IMR-90 (cell line): ENCODE data around the gene PDCD11. TPM values are rescaled to one million over a fixed set of nuclear protein-coding genes. Genes with fewer than 3 reads are reported as not detected.

Experiments used
- ATAC-seq: fragments of 200-7000 bp; cut with Tn5 transposase; 2 replicates; pipeline ENCODE4 v1.9.1; 2020; ENCODE audit warnings: low read depth, mild to moderate bottlenecking, moderate library complexity
- Bru-seq: library from RNA; stranded (reverse); fragments of 400-500 nt; gene quantifications from one replicate; lab custom pipeline; 2021; lab: Mats Ljungman, UMichigan
- BruChase-seq, 2 experiments: library from RNA; stranded (reverse); fragments of 400-500 nt; gene quantifications; one replicate each; lab custom pipeline; 2021; lab: Mats Ljungman, UMichigan
- BruUV-seq: library from RNA; stranded (reverse); fragments of 400-500 nt; replicated peaks from 2 replicates; lab custom pipeline; 2021; lab: Mats Ljungman, UMichigan
- CTCF ChIA-PET: fragments of 300-600 bp; formaldehyde crosslinking; extraction: SDS; loops from one replicate; lab custom pipeline; 2021; ENCODE audit warnings: antibody characterized with exemption; lab: Yijun Ruan, JAX
- POLR2A ChIA-PET: fragments of 300-600 bp; sonication (Branson Sonifier 250); formaldehyde crosslinking; loops from one replicate; lab custom pipeline; 2022; ENCODE audit warnings: antibody characterized with exemption; ENCODE audit not compliant: unreplicated experiment; lab: Charles Lee
- DNase-seq: peaks from one replicate; pipeline ENCODE4 v3.0.0; 2013
- H2AFZ ChIP-seq: replicated peaks from 2 replicates; pipeline ENCODE3; 2013; ENCODE audit warnings: low read length, mild to moderate bottlenecking; ENCODE audit not compliant: poor library complexity
- H2AK5ac ChIP-seq: 2 replicates; pipeline ENCODE4 v1.6.1; 2013; ENCODE audit warnings: low read depth, low read length, inconsistent platforms
- H2AK9ac ChIP-seq: replicated peaks from 2 replicates; pipeline ENCODE3; 2013; ENCODE audit warnings: mild to moderate bottlenecking, low read depth, low read length, moderate library complexity; ENCODE audit not compliant: poor library complexity
- H2BK120ac ChIP-seq: 2 replicates; pipeline ENCODE4 v1.6.1; 2013; ENCODE audit warnings: low read depth, low read length, inconsistent platforms
- H2BK15ac ChIP-seq: 3 replicates; pipeline ENCODE4 v1.6.1; 2013; ENCODE audit warnings: low read depth, low read length, inconsistent platforms
- H2BK20ac ChIP-seq: 2 replicates; pipeline ENCODE4 v1.6.1; 2013; ENCODE audit warnings: low read depth, mild to moderate bottlenecking, inconsistent platforms, low read length, moderate library complexity
- H2BK5ac ChIP-seq: 2 replicates; pipeline ENCODE4 v1.6.1; 2013; ENCODE audit warnings: mild to moderate bottlenecking, low read depth, low read length, inconsistent platforms; ENCODE audit not compliant: poor library complexity, severe bottlenecking
- H3K14ac ChIP-seq: replicated peaks from 2 replicates; pipeline ENCODE4 v1.6.1; 2013; ENCODE audit warnings: low read depth, low read length, inconsistent platforms
- H3K18ac ChIP-seq: 2 replicates; pipeline ENCODE4 v1.6.1; 2013; ENCODE audit warnings: low read depth, low read length, control low read depth
- H3K23ac ChIP-seq: 2 replicates; pipeline ENCODE4 v1.6.1; 2013; ENCODE audit warnings: low read depth, low read length, inconsistent platforms
- H3K27ac ChIP-seq: 2 replicates; pipeline ENCODE4 v1.5.1; 2013; ENCODE audit warnings: mild to moderate bottlenecking, control low read depth, low read length; ENCODE audit not compliant: insufficient read depth
- H3K27me3 ChIP-seq: 2 replicates; pipeline ENCODE4 v1.6.1; 2013; ENCODE audit warnings: low read length; ENCODE audit not compliant: control insufficient read depth, insufficient read depth
- H3K36me3 ChIP-seq: 2 replicates; pipeline ENCODE4 v1.6.1; 2013; ENCODE audit warnings: low read length, mixed read lengths; ENCODE audit not compliant: control insufficient read depth, insufficient read depth
- H3K4ac ChIP-seq: 2 replicates; pipeline ENCODE4 v1.6.1; 2013; ENCODE audit warnings: low read depth, low read length, inconsistent platforms
- H3K4me1 ChIP-seq: 2 replicates; pipeline ENCODE4 v1.6.1; 2013; ENCODE audit warnings: low read length, mixed read lengths; ENCODE audit not compliant: control insufficient read depth, insufficient read depth
- H3K4me2 ChIP-seq: 2 replicates; pipeline ENCODE4 v1.6.1; 2013; ENCODE audit warnings: low read depth, mild to moderate bottlenecking, control low read depth, low read length, moderate library complexity
- H3K4me3 ChIP-seq: 2 replicates; pipeline ENCODE4 v1.5.1; 2013; ENCODE audit warnings: low read depth, mild to moderate bottlenecking, control low read depth, low read length, moderate library complexity; ENCODE audit not compliant: insufficient read depth
- H3K56ac ChIP-seq: 2 replicates; pipeline ENCODE4 v1.6.1; 2013; ENCODE audit warnings: low read length, inconsistent platforms; ENCODE audit not compliant: insufficient read depth; ENCODE audit errors: extremely low read depth
- H3K79me1 ChIP-seq, 2 experiments: 2 replicates each; pipeline ENCODE4 v1.6.1; 2013; ENCODE audit warnings: low read length in 2 of 2, inconsistent platforms in 1 of 2, low read depth in 1 of 2
- H3K9ac ChIP-seq: 2 replicates; pipeline ENCODE4 v1.6.1; 2013; ENCODE audit warnings: low read depth, low read length, control low read depth
- H3K9me1 ChIP-seq: 2 replicates; pipeline ENCODE4 v1.6.1; 2013; ENCODE audit warnings: low read length, inconsistent platforms; ENCODE audit not compliant: insufficient read depth
- H3K9me3 ChIP-seq: 2 replicates; pipeline ENCODE4 v1.6.1; 2013; ENCODE audit warnings: low read length; ENCODE audit not compliant: control insufficient read depth, insufficient read depth
- H4K20me1 ChIP-seq: 2 replicates; pipeline ENCODE4 v1.6.1; 2013; ENCODE audit warnings: low read length, inconsistent platforms; ENCODE audit not compliant: insufficient read depth
- H4K5ac ChIP-seq: 2 replicates; pipeline ENCODE4 v1.6.1; 2013; ENCODE audit warnings: mild to moderate bottlenecking, low read depth, low read length, control low read depth
- H4K8ac ChIP-seq, 2 experiments: 2 replicates each; pipeline ENCODE4 v1.6.1; 2013; ENCODE audit warnings: low read depth in 2 of 2, low read length in 2 of 2, control low read depth in 1 of 2, inconsistent platforms in 1 of 2
- H4K91ac ChIP-seq: 2 replicates; pipeline ENCODE4 v1.6.1; 2013; ENCODE audit warnings: low read depth, low read length, inconsistent platforms; ENCODE audit not compliant: insufficient read depth
- BHLHE40 ChIP-seq: fragments of 150-350 bp; IDR thresholded peaks from 2 replicates; pipeline ENCODE4 v1.6.1; 2016; ENCODE audit warnings: mild to moderate bottlenecking, low read depth, low read length
- CHD1 ChIP-seq: IDR thresholded peaks from 2 replicates; pipeline ENCODE4 v1.6.1; 2012; ENCODE audit warnings: low read depth, low read length, improper control_type of control experiment
- FOS ChIP-seq: fragments of 150-350 bp; IDR thresholded peaks from 2 replicates; pipeline ENCODE4 v1.6.1; 2016; ENCODE audit warnings: low read depth, low read length
- MAFK ChIP-seq: IDR thresholded peaks from 2 replicates; pipeline ENCODE4 v1.6.1; 2012; ENCODE audit warnings: low read depth, low read length, improper control_type of control experiment
- MAZ ChIP-seq: IDR thresholded peaks from 2 replicates; pipeline ENCODE4 v1.6.1; 2012; ENCODE audit warnings: low read depth, mild to moderate bottlenecking, low read length, improper control_type of control experiment, moderate library complexity, borderline replicate concordance
- MXI1 ChIP-seq: IDR thresholded peaks from 2 replicates; pipeline ENCODE4 v1.6.1; 2012; ENCODE audit warnings: low read depth, mild to moderate bottlenecking, low read length, moderate library complexity, borderline replicate concordance
- RFX5 ChIP-seq: IDR thresholded peaks from 2 replicates; pipeline ENCODE4 v1.8.0; 2012; ENCODE audit warnings: low read depth, mild to moderate bottlenecking, low read length, moderate library complexity
- SMC3 ChIP-seq: fragments of 150-350 bp; IDR thresholded peaks from 2 replicates; pipeline ENCODE4 v1.6.1; 2016; ENCODE audit warnings: low read depth, mild to moderate bottlenecking, antibody characterized with exemption, low read length, moderate library complexity
- WGBS, 2 experiments: methylation state at CpG; one replicate each; pipeline versions ENCODE4 v1.1.5 to v1.1.7; 2013; ENCODE audit warnings: missing lambda C conversion rate in 2 of 2; ENCODE audit not compliant: insufficient read length in 1 of 2; ENCODE audit errors: extremely low coverage in 2 of 2; 5-methylcytosine and 5-hydroxymethylcytosine counted together
- dilution Hi-C: fragments of 300-500 bp; cut with HindIII; formaldehyde crosslinking; loops from one replicate; pipeline ENCODE4 v1.14.3; 2018; ENCODE audit warnings: low sequenced_read_pairs; ENCODE audit not compliant: unreplicated experiment
- in situ Hi-C: fragments of 300-500 bp; cut with MboI; formaldehyde crosslinking; loops from 3 replicates; pipeline ENCODE4 v1.14.3; 2019; ENCODE audit warnings: low sequenced_read_pairs, inconsistent platforms, mixed read lengths
- intact Hi-C: fragments of 100-400 bp; cut with micrococcal nuclease; formaldehyde crosslinking; loops from 2 replicates; pipeline ENCODE4 v1.10.0; 2022
- long read RNA-seq: library from polyadenylated mRNA; unstranded; transcript quantifications from one replicate; pipeline ENCODE4 v2.0.0, GENCODE V29; 2021; ENCODE audit not compliant: unreplicated experiment
- polyA plus RNA-seq, 3 experiments: library from polyadenylated mRNA; depleted of rRNA; stranded (reverse); fragments of >200 nt; gene quantifications; 2 replicates each; pipeline ENCODE4 v1.2.3, GENCODE V29; 2012; ENCODE audit warnings: low replicate concordance in 1 of 3
- total RNA-seq: library from RNA; depleted of rRNA; stranded (reverse); fragments of >200 nt; gene quantifications from 2 replicates; pipeline ENCODE4 v1.2.3, GENCODE V29; 2012; rRNA removed
- TF ChIP-seq, protein P1 (sequence below): fragments of 150-350 bp; IDR thresholded peaks from 2 replicates; pipeline ENCODE4 v1.6.1; 2017; ENCODE audit warnings: mild to moderate bottlenecking, antibody characterized with exemption, low read length, low read depth

The PDCD11 gene, protein sequence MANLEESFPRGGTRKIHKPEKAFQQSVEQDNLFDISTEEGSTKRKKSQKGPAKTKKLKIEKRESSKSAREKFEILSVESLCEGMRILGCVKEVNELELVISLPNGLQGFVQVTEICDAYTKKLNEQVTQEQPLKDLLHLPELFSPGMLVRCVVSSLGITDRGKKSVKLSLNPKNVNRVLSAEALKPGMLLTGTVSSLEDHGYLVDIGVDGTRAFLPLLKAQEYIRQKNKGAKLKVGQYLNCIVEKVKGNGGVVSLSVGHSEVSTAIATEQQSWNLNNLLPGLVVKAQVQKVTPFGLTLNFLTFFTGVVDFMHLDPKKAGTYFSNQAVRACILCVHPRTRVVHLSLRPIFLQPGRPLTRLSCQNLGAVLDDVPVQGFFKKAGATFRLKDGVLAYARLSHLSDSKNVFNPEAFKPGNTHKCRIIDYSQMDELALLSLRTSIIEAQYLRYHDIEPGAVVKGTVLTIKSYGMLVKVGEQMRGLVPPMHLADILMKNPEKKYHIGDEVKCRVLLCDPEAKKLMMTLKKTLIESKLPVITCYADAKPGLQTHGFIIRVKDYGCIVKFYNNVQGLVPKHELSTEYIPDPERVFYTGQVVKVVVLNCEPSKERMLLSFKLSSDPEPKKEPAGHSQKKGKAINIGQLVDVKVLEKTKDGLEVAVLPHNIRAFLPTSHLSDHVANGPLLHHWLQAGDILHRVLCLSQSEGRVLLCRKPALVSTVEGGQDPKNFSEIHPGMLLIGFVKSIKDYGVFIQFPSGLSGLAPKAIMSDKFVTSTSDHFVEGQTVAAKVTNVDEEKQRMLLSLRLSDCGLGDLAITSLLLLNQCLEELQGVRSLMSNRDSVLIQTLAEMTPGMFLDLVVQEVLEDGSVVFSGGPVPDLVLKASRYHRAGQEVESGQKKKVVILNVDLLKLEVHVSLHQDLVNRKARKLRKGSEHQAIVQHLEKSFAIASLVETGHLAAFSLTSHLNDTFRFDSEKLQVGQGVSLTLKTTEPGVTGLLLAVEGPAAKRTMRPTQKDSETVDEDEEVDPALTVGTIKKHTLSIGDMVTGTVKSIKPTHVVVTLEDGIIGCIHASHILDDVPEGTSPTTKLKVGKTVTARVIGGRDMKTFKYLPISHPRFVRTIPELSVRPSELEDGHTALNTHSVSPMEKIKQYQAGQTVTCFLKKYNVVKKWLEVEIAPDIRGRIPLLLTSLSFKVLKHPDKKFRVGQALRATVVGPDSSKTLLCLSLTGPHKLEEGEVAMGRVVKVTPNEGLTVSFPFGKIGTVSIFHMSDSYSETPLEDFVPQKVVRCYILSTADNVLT (N-terminal part only)
- 49.7 and 56.8 TPM in 2 replicates for total RNA-seq
- polyA plus RNA-seq (2012; rRNA removed) = 20.0 and 20.4 TPM in 2 replicates
- 8.1 and 9.3 TPM in 2 replicates for polyA plus RNA-seq (2012; cell fraction: cytosol; rRNA removed)
- polyA plus RNA-seq (2012; cell fraction: nucleus; rRNA removed; ENCODE audit: low replicate concordance) = 52.7 and 65.9 TPM in 2 replicates
- percentile 77 among the genes with signal in this experiment for Bru-seq, nascent RNA
- BruChase-seq, experiment 1, labeled RNA remaining after a 6-hour chase = percentile 82 among the genes with signal in this experiment
- BruChase-seq, experiment 2, labeled RNA remaining after a 2-hour chase = percentile 78 among the genes with signal in this experiment
- long read RNA-seq, partial matches to known transcripts = 48 of 55 reads
- long read RNA-seq, other reads (novel, unspliced or antisense) = 7 of 55 reads

- Histone ChIP-seq H4K5ac (peak within 1 kb of the TSS; percentile 84), H3K4me3 (peak within 1 kb of the TSS; percentile 95), H4K8ac (peak within 1 kb of the TSS; percentile 51 to 95), H3K79me1 (peaks cover 29 to 50% of the 10 kb centered on the region in 2 experiments), H3K9ac (peak within 1 kb of the TSS; percentile 92), H2AFZ (peak within 1 kb of the TSS; percentile 93), H3K14ac (peak within 1 kb of the TSS; percentile 89), H3K27ac (peak within 1 kb of the TSS; percentile 82), H2BK120ac (no peak within 1 kb of the TSS), H3K27me3 (no peaks in the 10 kb centered on the region), H2BK20ac (no peak within 1 kb of the TSS), H3K23ac (peak within 1 kb of the TSS; percentile 94), H2AK5ac (peak within 1 kb of the TSS; percentile 83), H3K36me3 (peaks cover 19% of the 10 kb centered on the region), H2BK5ac (peak within 1 kb of the TSS; percentile 52), H2BK15ac (no peak within 1 kb of the TSS; the same call in 2 of the 3 replicates), H3K4me1 (peaks cover 8% of the 10 kb centered on the region), H3K56ac (peak within 1 kb of the TSS; percentile 70), H3K9me1 (peaks cover 2% of the 10 kb centered on the region; the same call in 1 of the 2 replicates), H4K20me1 (peaks cover 5% of the 10 kb centered on the region; the same call in 1 of the 2 replicates), H4K91ac (peak within 1 kb of the TSS; percentile 66), H3K4me2 (peak within 1 kb of the TSS; percentile 93), H2AK9ac (peak within 1 kb of the TSS; percentile 97), H3K4ac (peak within 1 kb of the TSS; percentile 85), H3K9me3 (no peaks in the 10 kb centered on the region), H3K18ac (no peak within 1 kb of the TSS)
- CTCF ChIA-PET = no interaction called here
- in situ Hi-C loops (no loop called here), dilution Hi-C loops (no loop called here), intact Hi-C loops (loop anchor here (1.0 kb wide), 1 partner anchor 45 kb away; the partner anchor contains the start of gene PCGF6)
- BruUV-seq = TSS peak; percentile 60
- POLR2A ChIA-PET = interaction anchor here (0.6 kb wide), 1 partner anchor 9 kb away, joined by 4 read pairs; no protein-coding TSS in a partner anchor
- peak; percentile 99 for ATAC-seq
- WGBS, 2 experiments = 1% methylated on average over 37 of the region's 56 CpGs; no CpG with 5 or more reads in 1 of the 2 experiments
- peak; percentile 98 for DNase-seq
- TF ChIP-seq CHD1 (no peak), MAFK (no peak), SMC3 (no peak), FOS (no peak), MAZ (peak; percentile 41; the same call in 1 of the 2 replicates), MXI1 (peak; percentile 99), RFX5 (no peak), BHLHE40 (peak; percentile 73; the same call in 1 of the 2 replicates)
- TF ChIP-seq, protein P1, sequence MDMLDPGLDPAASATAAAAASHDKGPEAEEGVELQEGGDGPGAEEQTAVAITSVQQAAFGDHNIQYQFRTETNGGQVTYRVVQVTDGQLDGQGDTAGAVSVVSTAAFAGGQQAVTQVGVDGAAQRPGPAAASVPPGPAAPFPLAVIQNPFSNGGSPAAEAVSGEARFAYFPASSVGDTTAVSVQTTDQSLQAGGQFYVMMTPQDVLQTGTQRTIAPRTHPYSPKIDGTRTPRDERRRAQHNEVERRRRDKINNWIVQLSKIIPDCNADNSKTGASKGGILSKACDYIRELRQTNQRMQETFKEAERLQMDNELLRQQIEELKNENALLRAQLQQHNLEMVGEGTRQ = 0 out of 2 replicates have a peak, but pooled peaks have one; percentile 6
Measured at GRCh38 chr10:103396067-103396788, at the start of gene PDCD11, which contains the start of gene ATP5MK. Gene PDCD11 (plus strand): TSS chr10:103396626. CDS start chr10:103398427, 1,801 bp downstream. Gene ATP5MK (minus strand): TSS chr10:103396475. CDS start chr10:103392457, 4,018 bp downstream.
